CD4-positive, alpha-beta T cell treated with Interleukin-4 for 1 hour (primary cell): ENCODE data around the gene TAF9B.
"Not testable (repeated sequence)": the region's sequence is repeated elsewhere in the genome, so short reads cannot be mapped to it uniquely, and the experiment has no call there.

Experiments used
- DNase-seq, 2 donors: peaks; one replicate each; pipeline ENCODE4 v3.0.0-alpha.2; 2020 to 2022

The TAF9B gene, protein sequence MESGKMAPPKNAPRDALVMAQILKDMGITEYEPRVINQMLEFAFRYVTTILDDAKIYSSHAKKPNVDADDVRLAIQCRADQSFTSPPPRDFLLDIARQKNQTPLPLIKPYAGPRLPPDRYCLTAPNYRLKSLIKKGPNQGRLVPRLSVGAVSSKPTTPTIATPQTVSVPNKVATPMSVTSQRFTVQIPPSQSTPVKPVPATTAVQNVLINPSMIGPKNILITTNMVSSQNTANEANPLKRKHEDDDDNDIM

DNA sequence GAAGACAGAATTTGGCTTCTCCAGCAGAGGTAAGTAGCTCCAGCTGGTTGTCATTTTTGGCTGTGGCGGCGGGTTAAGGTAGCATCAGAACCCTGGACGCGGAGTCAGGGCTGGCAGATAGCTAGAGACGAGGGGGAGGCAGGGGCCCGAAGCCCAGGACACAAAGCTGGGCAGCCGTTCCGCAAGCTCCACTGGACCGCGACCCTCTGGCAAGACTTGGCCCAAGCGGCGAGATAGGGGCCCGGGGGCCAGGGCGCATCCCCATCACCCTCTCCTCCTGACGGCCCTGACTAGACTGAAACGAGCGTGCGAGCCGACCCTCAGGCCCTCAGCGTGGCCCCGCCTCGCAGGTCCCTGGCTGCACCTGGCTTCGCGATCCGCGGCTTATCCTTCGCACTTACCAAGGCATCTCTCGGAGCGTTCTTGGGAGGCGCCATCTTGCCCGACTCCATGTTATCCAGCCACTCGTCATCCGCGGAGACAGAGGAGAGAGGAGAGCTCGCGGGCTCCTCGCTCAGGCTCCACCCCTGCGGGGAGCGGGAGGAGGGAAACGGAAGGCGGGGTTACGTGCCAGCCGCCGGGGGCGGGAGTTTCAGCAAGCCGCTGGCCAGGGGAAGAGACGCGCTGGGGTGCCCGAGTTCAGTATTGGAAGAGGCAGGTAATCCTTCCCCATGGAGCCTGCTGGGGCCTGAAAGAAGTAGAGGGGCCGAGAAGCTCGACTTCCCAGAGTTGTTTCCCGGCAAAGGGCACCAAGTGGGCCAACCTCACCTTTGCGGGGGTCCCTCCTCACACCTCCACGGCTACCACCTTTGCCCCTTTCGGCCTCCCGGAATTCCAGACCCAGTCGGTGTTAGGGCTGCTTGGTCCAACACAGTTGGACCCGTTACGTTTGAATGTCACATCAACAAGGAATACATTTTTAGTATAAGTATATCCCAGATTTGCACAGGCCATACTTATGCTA lies at the start of gene TAF9B:
TSS of gene TAF9B (minus strand) at position 491 of the 964 bp plus-strand sequence. CDS start at position 452, 39 bp downstream.
- DNase-seq: peak; percentile 87

DNA sequence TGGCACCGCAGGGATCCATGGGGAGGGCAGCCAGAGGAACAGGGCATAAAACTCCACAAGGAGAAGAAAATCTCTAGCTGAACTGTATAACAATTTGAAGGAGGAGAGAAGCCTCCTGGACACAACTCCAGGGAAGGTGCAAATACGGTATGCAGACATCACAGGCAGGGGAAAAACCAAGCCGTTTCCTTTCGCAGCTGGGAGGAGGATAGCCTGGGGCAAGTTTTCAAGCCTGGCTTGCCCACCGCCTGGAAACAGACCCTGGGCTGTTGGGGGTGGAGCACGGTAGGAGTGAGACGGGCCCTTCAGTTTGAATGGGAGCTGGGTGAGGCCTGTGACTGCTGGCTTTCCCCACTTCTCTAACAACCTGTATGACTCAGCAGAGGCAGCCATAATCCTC lies 43.4 kb upstream of the TAF9B start:
- DNase-seq: no peak

DNA sequence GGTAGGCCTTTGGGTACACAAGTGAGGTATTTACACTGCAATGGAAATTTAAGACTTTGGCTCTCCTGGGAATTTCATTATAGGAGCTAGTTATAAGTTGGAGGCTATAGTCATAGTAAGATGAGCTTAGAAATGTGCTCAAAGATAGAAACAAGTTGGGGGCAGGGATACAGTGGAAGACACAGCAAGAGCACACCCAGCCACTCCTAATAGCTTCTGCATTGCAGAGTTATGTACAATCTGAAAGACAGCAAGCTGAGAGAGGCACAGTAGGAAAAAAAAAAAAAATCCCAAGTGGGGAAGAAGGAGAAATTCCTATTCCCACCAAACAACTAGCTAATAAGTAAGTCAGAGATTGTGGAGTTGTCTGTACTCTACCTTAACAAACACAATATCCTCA lies 41.9 kb upstream of the TAF9B start:
- DNase-seq: no peak

DNA sequence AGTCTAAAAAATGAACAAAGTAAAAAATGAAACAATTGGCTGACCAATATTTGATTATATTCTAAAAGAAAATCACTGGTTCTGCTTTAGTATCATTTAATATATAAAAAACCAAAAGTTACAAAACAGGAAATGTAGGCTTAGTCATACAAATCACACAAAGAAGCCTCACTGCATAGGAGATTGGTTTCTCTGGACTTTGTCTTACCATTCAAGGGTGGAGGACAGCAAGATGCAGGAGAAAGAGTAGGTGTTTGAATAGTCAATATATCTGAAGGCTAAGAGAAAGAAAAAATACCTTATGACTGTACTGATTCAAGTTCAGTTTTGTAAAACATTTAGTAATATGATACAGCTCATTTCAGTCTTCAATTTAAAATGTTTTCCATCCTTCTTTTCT lies 28.6 kb upstream of the TAF9B start:
- DNase-seq: no peak

DNA sequence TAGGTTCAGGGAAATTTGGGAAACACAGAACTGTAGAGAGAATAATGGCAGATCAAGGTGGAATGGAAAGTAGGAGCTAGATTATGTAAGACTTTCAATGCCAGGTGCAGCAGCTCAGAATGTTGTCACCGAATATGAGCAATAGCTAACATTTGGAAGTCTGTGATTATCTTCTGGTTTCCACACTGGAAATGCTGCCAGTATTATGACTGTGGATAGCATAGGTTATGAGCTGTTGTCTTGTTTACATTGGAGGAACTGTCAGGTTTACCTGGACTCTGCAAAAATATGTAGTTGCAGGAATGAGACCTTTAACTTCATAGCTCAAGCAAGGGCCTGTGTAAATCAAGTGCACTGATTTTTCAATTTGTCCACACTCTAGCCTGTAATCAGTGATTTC lies 26.0 kb upstream of the TAF9B start:
- DNase-seq: no peak

DNA sequence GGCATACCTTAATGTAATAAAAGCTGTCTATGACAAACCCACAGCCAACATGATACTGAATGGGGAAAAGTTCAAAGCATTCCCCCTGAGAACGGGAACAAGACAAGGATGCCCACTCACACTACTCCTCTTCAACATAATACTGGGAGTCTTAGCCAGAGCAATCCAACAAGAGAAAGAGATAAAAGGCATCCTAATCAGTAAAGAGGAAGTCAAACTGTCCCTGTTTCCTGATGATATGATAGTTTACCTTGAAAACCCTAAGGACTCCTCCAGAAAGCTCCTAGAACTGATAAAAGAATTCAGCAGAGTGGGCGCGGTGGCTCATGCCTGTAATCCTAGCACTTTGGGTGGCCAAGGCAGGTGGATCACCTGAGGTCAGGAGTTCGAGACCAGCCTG lies 23.7 kb upstream of the TAF9B start:
- DNase-seq: not testable (repeated sequence)

DNA sequence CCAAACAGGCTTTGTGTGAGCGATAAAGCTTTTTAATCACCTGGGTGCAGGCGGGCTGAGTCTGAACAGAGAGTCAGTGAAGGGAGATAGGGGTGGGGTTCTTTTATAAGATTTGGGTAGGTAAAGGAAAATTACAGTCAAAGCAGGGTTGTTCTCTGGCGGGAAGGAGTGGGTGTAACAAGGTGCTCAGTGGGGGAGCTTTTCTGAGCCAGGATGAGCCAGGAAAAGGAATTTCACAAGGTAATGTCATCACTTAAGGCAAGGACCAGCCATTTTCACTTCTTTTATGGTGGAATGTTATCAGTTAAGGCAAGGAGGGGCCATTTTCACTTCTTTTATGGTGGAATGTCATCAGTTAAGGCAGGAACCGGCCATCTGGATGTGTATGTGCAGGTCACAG lies 21.3 kb upstream of the TAF9B start:
- not testable (repeated sequence) for DNase-seq

DNA sequence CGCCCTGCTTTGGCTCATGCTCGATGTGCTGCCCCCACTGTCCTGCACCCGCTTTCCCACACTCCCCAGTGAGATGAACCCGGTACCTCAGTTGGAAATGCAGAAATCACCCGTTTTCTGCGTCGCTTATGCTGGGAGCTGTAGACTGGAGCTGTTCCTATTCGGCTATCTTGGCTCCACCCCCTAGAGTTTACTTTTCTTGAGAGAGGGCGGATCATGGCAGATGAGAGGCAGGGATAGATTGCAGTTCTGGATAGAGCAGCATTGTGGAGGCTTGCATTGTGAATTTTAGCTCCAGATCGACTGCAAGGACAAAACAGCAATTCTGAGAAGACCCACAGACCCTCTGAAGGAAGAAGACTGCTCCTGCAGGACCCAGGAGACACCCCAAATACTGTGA lies 18.4 kb upstream of the TAF9B start:
- not testable (repeated sequence) for DNase-seq

DNA sequence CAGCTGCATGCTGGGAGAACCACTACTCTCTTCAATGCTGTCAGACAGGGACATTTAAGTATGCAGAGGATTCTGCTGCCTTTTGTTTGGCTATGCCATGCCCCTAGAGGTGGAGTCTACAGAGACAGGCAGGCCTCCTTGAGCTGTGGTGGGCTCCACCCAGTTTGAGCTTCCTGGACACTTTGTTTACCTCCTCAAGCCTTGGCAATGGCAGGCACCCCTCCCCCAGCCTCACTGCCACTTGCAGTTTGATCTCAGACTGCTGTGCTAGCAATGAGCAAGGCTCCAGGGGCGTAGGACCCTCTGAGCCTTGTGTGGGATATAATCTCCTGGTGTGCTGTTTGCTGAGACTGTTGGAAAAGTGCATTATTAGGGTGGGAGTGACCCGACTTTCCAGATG lies 17.9 kb upstream of the TAF9B start:
- DNase-seq: not testable (repeated sequence)

DNA sequence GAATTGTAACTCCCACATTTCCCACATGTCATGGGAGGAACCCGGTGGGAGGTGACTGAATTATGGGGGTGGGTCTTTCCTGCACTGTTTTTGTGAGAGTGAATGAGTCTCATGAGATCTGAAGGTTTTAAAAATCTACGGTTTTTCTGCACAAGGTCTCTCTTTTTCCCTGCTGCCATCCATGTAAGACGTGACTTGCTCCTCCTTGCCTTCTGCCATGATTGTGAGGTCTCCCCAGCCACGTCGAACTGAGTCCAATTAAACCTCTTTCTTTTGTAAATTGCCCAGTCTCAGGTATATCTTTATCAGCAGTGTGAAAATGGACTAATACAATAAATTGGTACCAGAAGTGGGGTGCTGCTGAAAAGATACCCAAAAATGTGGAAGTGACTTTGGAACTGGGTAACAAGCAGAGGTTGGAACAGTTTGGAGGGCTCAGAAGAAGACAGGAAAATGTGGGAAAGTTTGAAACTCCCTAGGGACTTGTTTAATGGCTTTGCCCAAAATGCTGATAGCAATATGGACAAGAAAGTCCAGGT lies 7.6 kb upstream of the TAF9B start:
- not testable (repeated sequence) for DNase-seq

DNA sequence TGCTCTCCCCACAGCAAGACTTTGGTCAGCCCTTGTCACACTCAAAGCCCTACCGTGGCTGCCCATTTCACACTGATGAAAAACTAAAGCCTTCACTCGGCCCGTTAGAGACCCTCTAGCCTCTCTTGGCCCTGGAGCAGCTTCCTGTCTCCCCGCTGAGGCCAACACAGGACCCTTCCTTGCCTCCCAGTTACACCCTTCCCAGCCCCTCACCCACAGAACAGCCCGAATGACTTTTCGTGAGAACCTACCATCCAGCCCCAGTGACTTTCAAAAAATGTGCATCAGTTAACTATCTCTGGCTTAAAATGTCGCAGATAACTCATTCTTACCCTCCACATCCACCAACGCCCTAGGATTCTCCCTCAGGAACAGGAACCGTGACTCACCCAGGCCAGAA lies 756 bp upstream of the TAF9B start:
- no peak for DNase-seq

DNA sequence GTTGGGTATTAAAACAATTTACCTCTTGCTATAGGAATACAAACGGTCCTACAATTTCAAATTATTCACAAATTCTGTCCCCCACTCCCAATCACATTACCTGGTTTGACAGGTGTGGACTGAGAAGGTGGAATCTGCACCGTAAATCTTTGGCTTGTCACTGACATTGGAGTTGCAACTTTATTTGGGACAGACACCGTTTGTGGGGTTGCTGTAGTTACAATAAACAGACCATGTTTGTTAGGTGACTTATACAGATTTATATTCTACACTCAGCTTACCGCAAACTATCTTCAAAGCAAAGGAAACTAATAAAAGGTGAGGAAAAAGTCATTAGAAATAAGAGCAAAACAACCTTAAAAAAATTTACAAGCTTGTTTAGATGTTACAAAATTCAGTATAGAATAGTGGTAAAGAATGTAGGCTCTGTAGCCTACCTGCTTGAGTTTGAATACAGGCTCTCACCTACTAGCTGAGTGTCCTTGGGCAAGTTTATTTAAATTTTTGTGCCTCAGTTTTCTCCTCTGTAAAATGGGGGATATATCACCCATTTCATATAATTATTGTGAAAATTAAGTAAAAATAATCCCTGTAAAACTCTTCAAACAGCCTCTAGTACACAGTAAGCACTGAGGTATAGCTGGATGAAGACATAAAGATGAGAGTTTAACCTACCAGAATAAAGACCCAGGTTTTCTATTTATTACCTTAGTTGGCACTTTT lies 6.1 kb downstream of the TAF9B start:
- DNase-seq: peak in 1 of 2 donors; percentile 30

DNA sequence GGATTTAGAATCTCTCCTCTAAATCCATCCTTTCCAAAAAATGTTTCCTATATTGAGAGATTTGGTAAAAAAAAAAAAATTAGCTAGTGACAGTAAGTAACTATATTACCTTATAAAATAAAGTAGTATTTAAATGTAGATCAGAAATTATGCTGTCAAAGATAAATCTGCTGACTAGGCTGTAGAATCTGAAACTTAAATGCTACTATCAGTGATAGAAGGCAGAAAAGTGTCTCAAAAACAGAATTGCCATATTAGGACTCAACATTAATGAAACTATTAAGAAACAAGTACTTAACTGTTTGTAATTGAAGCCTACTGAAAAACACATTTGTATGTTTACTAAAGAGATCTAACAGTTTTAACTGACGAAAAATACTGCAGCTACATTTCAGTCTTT lies 8.3 kb downstream of the TAF9B start:
- DNase-seq: no peak

DNA sequence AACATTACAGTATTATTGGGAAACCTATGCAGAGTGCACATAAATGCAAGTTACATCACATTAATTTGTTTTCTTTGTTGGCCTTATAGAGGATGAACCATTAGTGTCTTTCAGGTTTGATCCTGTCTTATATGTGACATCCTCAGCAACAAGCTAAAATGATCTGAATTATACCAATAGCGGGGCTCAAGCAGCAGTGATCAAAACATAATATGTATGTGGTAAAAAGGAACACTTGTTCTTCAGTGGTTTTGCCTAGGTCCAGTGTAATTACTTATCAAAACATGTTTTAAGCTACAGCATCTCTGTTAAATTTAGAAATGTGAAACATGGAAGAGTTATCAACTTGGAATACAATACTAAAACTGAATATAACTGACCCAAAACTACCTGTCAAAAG lies 9.1 kb downstream of the TAF9B start:
- no peak for DNase-seq

DNA sequence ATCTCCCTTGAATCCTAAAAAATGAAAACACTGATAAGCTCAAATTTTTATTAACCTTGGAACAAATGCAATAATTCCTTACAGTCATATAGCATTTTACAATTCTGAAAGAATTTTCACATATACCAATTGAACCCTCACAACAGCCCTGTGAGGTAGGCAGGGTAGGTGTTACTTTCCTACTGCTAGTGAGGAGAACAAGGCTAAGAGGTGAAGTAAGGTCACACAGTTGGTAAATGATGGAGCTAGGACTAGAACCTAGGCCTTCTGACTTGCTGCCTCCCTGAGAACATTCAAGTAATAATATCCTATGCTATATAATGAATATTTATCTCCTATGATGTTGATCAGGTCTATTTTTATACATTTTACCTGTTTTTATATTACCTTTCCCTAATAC lies 9.7 kb downstream of the TAF9B start:
- no peak for DNase-seq

DNA sequence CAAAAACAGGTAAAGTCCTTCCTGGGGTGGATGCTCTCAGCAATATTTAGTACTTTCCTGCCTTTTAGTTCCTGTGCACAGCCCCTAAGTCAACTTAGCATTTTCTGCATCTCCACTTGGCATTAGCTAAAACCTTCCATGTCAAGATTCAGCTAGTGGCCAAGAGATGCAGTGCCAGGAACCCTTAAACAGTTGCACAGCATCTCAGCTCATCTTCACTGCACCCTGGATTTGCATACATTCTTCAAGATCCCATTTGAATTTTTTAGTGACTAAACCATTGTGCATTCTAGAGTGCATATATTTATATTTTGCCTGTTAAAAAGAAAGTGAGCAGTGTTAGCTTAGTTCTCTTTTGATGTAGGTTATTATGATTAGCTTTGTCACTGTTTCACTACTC lies 13.7 kb downstream of the TAF9B start:
- DNase-seq: not testable (repeated sequence)

DNA sequence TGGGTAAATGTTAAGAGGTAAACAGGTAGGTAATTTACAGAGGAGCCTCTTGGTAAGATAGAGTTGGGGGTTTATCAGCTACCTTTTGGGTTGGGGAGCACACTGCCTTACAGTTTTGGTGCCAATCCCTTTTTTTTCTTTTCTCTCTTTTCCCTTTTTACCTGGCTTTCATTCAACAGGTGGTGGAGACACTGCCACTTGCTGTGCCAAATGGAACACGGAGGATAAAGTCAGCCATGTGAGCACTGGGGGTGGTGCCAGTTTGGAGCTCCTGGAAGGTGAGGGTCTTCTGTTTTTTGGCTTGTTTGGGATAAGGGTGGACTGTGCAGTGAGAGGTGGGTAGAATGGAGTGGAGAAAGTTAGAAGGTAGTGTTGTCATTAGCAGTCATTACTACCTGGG lies 14.3 kb downstream of the TAF9B start:
- no peak for DNase-seq

DNA sequence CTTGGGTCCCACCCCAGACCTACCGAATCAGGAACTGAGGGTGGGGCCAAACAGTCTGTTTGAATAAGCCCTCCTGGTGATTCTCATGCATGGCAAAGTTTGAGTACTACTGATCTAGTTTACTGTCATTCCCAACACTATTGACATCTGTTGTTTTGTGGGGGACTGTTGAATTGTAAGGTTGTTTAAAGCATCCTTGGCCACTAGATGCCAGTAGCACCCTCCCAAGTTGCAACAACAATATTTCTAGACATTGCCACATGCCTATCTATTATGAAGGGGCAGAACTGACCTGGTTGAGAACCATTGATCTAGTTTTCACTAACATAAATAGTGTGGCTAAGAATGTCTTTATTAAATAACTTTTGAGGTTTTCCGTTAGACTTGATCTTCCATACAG lies 15.1 kb downstream of the TAF9B start:
- DNase-seq: no peak

DNA sequence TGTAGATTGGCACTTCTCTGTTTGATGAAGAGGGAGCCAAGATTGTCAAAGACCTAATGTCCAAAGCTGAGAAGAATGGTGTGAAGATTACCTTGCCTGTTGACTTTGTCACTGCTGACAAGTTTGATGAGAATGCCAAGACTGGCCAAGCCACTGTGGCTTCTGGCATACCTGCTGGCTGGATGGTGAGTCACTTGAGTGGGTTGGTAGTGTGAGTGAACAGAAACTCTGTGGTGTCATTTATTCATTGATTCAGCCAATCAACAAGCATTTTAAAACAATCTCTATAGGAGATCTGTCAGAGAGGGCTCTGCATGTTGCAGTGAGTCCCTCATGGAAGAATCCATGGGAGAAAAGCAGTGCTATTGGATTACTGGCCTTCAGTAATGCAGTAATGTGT lies 16.3 kb downstream of the TAF9B start:
- no peak for DNase-seq

DNA sequence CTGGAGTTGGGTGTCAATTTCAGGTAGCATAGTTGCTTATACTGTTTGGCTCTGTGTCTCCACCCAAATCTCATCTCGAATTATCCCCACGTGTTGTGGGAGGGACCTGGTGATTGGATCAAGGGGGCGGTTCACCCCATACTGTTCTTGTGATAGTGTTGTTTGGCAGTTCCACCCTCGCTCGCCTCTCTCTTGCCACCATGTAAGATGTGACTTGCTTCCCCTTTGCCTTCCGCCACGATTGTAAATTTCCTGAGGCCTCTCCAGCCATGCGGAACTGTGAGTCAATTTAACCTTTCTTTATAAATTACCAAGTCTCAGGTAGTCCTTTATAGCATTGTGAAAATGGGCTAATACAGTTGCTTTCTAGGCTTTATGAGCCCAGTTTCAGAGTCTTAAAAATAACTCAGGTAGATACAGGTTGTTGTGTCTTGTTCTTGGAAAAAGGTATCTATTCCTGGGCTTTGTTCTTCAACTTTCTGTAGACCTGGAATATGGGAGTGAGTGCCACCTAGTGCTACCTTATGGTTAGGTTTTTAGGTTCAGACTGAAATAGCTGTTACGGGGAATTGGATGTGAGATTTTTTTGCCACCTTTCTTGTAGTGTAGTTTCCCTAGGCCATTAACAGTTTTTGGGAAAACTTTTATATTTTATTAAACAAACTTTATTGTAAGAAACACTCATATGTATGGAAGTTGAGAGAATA lies 19.8 kb downstream of the TAF9B start:
- no peak for DNase-seq

DNA sequence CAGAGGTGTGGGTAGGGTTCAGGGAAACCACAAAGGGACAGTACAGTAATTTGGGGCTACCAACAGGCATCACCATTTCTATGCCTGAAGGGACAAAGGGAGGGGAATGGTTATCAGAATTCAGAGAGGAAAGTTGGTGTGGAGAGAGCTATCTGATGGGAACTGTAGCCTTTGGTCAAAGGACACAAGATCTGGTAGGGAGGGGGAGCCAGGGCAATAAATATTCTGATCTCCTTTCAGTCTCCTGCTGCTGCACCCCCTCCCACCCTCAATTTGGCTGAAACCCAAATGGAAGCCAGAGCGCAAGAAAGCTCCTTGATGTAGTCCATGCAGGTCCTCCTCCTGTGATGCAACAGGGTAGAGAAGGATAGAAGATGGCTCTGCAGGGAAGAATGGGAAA lies 20.8 kb downstream of the TAF9B start:
- DNase-seq: no peak

DNA sequence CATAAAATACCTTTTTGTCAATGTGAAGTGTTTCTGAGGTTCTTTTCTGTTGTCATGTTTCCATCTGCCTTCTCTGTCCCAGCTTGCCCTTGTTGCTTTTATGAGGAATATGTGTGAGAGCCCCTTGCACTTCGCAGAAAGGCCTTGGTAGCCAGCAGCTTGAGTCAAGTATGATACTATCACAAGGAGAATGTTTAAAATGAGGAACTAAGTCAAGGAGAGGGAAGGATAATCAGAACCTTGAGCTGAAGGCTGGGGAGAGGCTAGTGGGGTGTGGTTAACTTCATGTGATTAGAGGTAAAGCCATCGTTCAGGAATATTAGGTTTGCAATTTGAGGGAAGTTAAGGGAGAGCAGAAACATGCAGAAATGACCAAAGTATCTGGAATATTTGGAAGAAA lies 22.7 kb downstream of the TAF9B start:
- DNase-seq: no peak

DNA sequence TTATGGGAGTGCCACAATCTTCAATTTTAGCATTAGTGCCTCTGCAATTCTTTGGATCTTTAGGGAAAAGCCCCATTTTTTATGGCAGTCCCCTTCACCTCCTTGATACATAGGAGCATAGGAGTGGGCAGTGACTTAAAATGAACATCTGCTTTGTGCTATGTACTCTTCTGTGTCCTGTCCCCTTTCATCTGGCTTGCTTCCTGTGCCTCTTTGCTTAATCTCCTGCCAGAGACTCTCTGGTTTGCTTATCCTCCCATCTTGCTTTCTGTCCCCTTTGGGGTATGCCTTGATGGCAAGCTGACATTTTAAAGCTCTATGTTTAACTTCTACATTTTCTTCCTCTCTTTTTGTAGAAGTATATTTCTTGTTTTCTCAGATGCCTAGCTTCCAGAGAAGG lies 23.1 kb downstream of the TAF9B start:
- DNase-seq: no peak
